Hepatocyte (in vitro differentiated cells): ENCODE results near the gene C5orf22. TPM values are rescaled to one million over a fixed set of nuclear protein-coding genes. Genes with fewer than 3 reads are reported as not detected.

ENCODE experiments used
- DNase-seq: peaks from one replicate; pipeline ENCODE4 v3.0.0-alpha.2; 2016; ENCODE audit warnings: low spot score
- H2AFZ ChIP-seq: fragments of 200-600 bp; sonication (generic); 2 replicates; pipeline ENCODE4 v1.6.0; 2016; ENCODE audit warnings: antibody characterized with exemption, mild to moderate bottlenecking
- H3K27ac ChIP-seq: fragments of 200-600 bp; sonication (generic); 2 replicates; pipeline ENCODE4 v1.5.1; 2016; ENCODE audit warnings: mild to moderate bottlenecking
- H3K27me3 ChIP-seq: fragments of 200-600 bp; sonication (generic); 2 replicates; pipeline ENCODE4 v1.6.1; 2016
- H3K36me3 ChIP-seq: fragments of 200-600 bp; sonication (generic); replicated peaks from 2 replicates; pipeline ENCODE4 v1.5.1; 2016; ENCODE audit warnings: low read depth; ENCODE audit not compliant: insufficient read depth
- H3K4me1 ChIP-seq: fragments of 200-600 bp; sonication (generic); 2 replicates; pipeline ENCODE4 v1.5.1; 2016; ENCODE audit warnings: mild to moderate bottlenecking, moderate library complexity; ENCODE audit not compliant: insufficient read depth
- H3K4me2 ChIP-seq: fragments of 200-600 bp; sonication (generic); 2 replicates; pipeline ENCODE4 v1.6.0; 2016
- H3K4me3 ChIP-seq: fragments of 200-600 bp; sonication (generic); 2 replicates; pipeline ENCODE4 v1.5.1; 2016; ENCODE audit warnings: mild to moderate bottlenecking
- H3K79me2 ChIP-seq: fragments of 200-600 bp; sonication (generic); 2 replicates; pipeline ENCODE4 v1.6.0; 2017; ENCODE audit warnings: mild to moderate bottlenecking
- H3K9me2 ChIP-seq: fragments of 200-600 bp; sonication (generic); replicated peaks from 2 replicates; pipeline ENCODE4 v1.6.0; 2017; ENCODE audit warnings: mild to moderate bottlenecking; ENCODE audit not compliant: insufficient read depth
- H3K9me3 ChIP-seq: fragments of 200-600 bp; sonication (generic); 2 replicates; pipeline ENCODE4 v1.5.1; 2016; ENCODE audit warnings: low read depth, mild to moderate bottlenecking
- H4K20me1 ChIP-seq: fragments of 200-600 bp; sonication (generic); 2 replicates; pipeline ENCODE4 v1.6.0; 2016; ENCODE audit warnings: mild to moderate bottlenecking; ENCODE audit not compliant: insufficient read depth, poor library complexity, severe bottlenecking
- CTCF ChIP-seq: fragments of 200-600 bp; sonication (generic); IDR thresholded peaks from 2 replicates; pipeline ENCODE4 v1.5.1; 2016; ENCODE audit warnings: antibody characterized with exemption, mild to moderate bottlenecking; ENCODE audit not compliant: poor library complexity
- EZH2 ChIP-seq: fragments of 200-600 bp; sonication (generic); IDR thresholded peaks from 2 replicates; pipeline ENCODE4 v1.6.1; 2016; ENCODE audit warnings: antibody characterized with exemption, mild to moderate bottlenecking, borderline replicate concordance
- EZH2phosphoT487 ChIP-seq: fragments of 200-600 bp; sonication (generic); IDR thresholded peaks from one replicate; pipeline ENCODE4 v1.6.1; 2018; ENCODE audit warnings: antibody characterized with exemption, mild to moderate bottlenecking, low read depth, moderate library complexity; ENCODE audit not compliant: unreplicated experiment, severe bottlenecking
- WGBS: methylation state at CpG from one replicate; pipeline ENCODE4 v1.1.6; 2016; ENCODE audit warnings: low lambda C conversion rate; ENCODE audit errors: missing lambda C conversion rate; 5-methylcytosine and 5-hydroxymethylcytosine counted together
- polyA plus RNA-seq: library from polyadenylated mRNA; unstranded; fragments of >200 nt; fragmentation: Nextera tagmentation; extraction: Ambion mirVana; gene quantifications from 2 replicates; pipeline ENCODE4 v1.2.1, GENCODE V29; 2016
- total RNA-seq: library from RNA; depleted of rRNA; stranded (reverse); fragments of >200 nt; gene quantifications from 2 replicates; pipeline ENCODE4 v1.2.3, GENCODE V29; 2014

The C5orf22 gene
- total and polyA plus RNA-seq, 2 experiments from 2014 or later, result 15.3 to 15.8 TPM

- H3K36me3 ChIP-seq, result no peaks in the 10 kb centered on the region
- H3K79me2 ChIP-seq, result no peaks in the 10 kb centered on the region
- no peak overlapping the region for H3K4me3 ChIP-seq
- DNase-seq, result no peak
- H2AFZ ChIP-seq, result no peak overlapping the region
- no peaks in the 10 kb centered on the region for H3K4me1 ChIP-seq
- peaks cover 7% of the 10 kb centered on the region for H3K27me3 ChIP-seq
- WGBS, result 96% methylated on average over 10 of the region's 10 CpGs
- H3K4me2 ChIP-seq, result no peak overlapping the region
- no peak overlapping the region for H3K27ac ChIP-seq
- H3K9me3 ChIP-seq, result no peaks in the 10 kb centered on the region
- TF ChIP-seq EZH2 (no peak), EZH2phosphoT487 (no peak), CTCF (no peak)
- no peaks in the 10 kb centered on the region for H4K20me1 ChIP-seq
- no peaks in the 10 kb centered on the region for H3K9me2 ChIP-seq
Observed at GRCh38 chr5:31573494-31574142, 41.5 kb downstream of the C5orf22 start.

- Histone ChIP-seq H3K4me1 (no peaks in the 10 kb centered on the region), H3K9me2 (no peaks in the 10 kb centered on the region), H3K36me3 (no peaks in the 10 kb centered on the region), H3K27ac (no peak overlapping the region), H3K4me2 (no peak overlapping the region), H3K79me2 (no peaks in the 10 kb centered on the region), H3K27me3 (peaks cover 7% of the 10 kb centered on the region), H3K4me3 (no peak overlapping the region), H4K20me1 (no peaks in the 10 kb centered on the region), H2AFZ (no peak overlapping the region), H3K9me3 (no peaks in the 10 kb centered on the region)
- TF ChIP-seq EZH2 (no peak), CTCF (no peak)
- WGBS, result 93% methylated on average over 4 of the region's 4 CpGs
- DNase-seq, result no peak
Observed at GRCh38 chr5:31574772-31575171, 42.7 kb downstream of the C5orf22 start.

- Histone ChIP-seq H3K27me3 (peaks cover 7% of the 10 kb centered on the region), H3K4me3 (no peak overlapping the region), H3K4me1 (no peaks in the 10 kb centered on the region), H3K9me3 (no peaks in the 10 kb centered on the region), H3K4me2 (no peak overlapping the region), H3K79me2 (no peaks in the 10 kb centered on the region), H4K20me1 (no peaks in the 10 kb centered on the region), H3K9me2 (no peaks in the 10 kb centered on the region), H2AFZ (no peak overlapping the region), H3K36me3 (no peaks in the 10 kb centered on the region), H3K27ac (no peak overlapping the region)
- TF ChIP-seq CTCF (no peak), EZH2 (no peak), EZH2phosphoT487 (no peak)
- 85% methylated on average over 3 of the region's 3 CpGs for WGBS
- DNase-seq, result no peak
Observed at GRCh38 chr5:31577438-31577837, 45.3 kb downstream of the C5orf22 start.
